C4-2B (cell line): ENCODE measurements around the gene UCP3.

Experiments
- H3K27ac ChIP-seq: fragments of 450-650 bp; 2 replicates; pipeline ENCODE4 v1.5.1; 2017
- CTCF ChIP-seq: fragments of 450-650 bp; conservative IDR thresholded peaks from 2 replicates; pipeline ENCODE4 v1.5.1; 2017; ENCODE audit warnings: mild to moderate bottlenecking
- ZFX ChIP-seq: fragments of 450-650 bp; IDR thresholded peaks from 2 replicates; pipeline ENCODE4 v1.6.1; 2017

The UCP3 gene

DNA sequence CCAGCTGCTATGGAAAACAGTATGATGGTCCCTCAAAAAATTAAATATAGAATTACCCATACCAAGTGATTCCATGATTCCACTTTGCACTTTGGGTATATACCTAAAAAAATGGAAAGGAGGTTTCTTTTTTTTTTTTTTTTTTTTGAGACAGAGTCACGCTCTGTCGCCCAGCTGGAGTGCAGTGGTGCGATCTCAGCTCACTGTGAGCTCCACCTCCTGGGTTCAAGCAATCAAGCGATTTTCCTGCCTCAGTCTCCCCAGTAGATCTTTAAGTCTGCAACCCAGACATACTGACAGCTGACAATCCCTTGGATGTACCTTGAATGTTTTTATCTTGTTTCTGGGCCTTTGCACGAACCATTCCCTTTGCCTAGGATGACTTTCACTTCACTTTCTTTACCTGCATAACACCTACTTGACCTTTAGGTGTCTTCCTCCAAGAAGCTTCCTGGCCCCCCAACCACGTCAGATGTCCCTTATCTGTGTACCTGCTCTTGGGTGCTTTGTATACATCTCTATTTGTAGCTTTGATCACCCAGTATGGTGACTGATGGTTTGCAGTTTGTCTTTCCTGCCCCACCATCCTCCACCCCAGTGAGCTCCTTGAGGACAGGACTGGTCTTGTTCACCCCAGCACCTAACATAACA is 11.6 kb downstream of the UCP3 start:
- TF ChIP-seq CTCF (no peak), ZFX (no peak)
- H3K27ac ChIP-seq: no peak overlapping the region

- H3K27ac ChIP-seq: peak overlapping the region; percentile 18; the same call in 1 of the 2 replicates
- TF ChIP-seq CTCF (no peak), ZFX (no peak)
Measured at GRCh38 chr11:73996161-73996747, 12.6 kb downstream of the UCP3 start.

- TF ChIP-seq ZFX (no peak), CTCF (no peak)
- peak overlapping the region; percentile 18; the same call in 1 of the 2 replicates for H3K27ac ChIP-seq
Measured at GRCh38 chr11:73995731-73996130, 13.2 kb downstream of the UCP3 start.

DNA sequence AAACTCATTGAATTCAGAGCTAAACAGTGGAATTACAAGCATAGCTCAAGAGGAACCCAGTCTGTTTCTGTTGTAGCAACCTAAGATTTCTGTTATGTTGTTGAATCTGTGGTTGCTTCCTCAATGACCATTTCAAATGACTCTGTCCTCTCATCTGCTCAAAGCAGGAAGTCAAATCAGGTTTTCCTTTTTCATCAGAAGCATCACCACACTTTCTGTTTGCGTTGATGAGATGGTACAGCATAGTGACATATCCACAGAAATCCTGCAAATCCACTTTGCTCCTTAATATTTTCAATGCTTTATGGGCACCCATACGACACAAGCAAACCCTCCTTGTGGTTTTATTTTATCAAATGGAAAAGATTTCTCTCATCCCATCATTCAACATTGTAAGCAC is 13.6 kb downstream of the UCP3 start:
- TF ChIP-seq CTCF (no peak), ZFX (no peak)
- no peak overlapping the region for H3K27ac ChIP-seq

DNA sequence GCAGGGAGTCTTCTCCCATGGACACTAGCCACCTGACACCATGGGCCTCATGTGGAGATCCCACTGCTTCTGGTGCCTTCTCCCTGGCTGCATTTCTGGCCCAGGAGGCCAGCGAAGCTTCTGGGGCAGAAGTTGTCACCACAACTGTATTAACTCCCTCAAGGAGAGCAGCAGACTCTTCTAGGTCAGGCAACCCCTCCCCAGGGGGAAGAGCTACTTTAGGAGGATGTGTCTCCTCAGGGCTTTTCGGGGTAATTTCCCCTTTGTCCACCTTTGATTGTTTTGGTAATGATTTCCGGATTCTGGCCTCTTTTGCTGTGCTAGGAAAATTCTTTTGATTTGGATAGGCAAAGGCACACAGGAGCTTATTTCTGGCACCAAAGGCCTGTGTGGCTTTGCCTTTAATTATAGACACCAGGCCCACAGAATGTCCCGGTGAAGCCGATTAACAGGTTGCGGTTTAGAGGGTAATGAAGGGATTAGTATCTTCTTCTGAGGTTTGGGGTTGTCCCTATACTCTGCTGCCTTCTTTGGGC is 17.3 kb downstream of the UCP3 start:
- no peak overlapping the region for H3K27ac ChIP-seq

GRCh38 chr11:73990730-73991129 is 18.2 kb downstream of the UCP3 start:
- H3K27ac ChIP-seq: no peak overlapping the region
- TF ChIP-seq ZFX (no peak), CTCF (no peak)

More for the DNA sequence above, 17.3 kb downstream of the UCP3 start:
- TF ChIP-seq CTCF: no peak
- TF ChIP-seq ZFX: no peak

GRCh38 chr11:73989156-73989555 is 19.7 kb downstream of the UCP3 start:
- TF ChIP-seq ZFX (no peak), CTCF (no peak)
- H3K27ac ChIP-seq: no peak overlapping the region
